NCI-H69 (cell line): ENCODE measurements around the gene MPHOSPH10.
"Not testable (repeated sequence)": the region's sequence is repeated elsewhere in the genome, so short reads cannot be mapped to it uniquely, and the experiment has no call there.

Experiments used
- DNase-seq: peaks from one replicate; lab custom pipeline; 2025; lab: John Stamatoyannopoulos, UW

MPHOSPH10 gene, protein sequence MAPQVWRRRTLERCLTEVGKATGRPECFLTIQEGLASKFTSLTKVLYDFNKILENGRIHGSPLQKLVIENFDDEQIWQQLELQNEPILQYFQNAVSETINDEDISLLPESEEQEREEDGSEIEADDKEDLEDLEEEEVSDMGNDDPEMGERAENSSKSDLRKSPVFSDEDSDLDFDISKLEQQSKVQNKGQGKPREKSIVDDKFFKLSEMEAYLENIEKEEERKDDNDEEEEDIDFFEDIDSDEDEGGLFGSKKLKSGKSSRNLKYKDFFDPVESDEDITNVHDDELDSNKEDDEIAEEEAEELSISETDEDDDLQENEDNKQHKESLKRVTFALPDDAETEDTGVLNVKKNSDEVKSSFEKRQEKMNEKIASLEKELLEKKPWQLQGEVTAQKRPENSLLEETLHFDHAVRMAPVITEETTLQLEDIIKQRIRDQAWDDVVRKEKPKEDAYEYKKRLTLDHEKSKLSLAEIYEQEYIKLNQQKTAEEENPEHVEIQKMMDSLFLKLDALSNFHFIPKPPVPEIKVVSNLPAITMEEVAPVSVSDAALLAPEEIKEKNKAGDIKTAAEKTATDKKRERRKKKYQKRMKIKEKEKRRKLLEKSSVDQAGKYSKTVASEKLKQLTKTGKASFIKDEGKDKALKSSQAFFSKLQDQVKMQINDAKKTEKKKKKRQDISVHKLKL

DNA sequence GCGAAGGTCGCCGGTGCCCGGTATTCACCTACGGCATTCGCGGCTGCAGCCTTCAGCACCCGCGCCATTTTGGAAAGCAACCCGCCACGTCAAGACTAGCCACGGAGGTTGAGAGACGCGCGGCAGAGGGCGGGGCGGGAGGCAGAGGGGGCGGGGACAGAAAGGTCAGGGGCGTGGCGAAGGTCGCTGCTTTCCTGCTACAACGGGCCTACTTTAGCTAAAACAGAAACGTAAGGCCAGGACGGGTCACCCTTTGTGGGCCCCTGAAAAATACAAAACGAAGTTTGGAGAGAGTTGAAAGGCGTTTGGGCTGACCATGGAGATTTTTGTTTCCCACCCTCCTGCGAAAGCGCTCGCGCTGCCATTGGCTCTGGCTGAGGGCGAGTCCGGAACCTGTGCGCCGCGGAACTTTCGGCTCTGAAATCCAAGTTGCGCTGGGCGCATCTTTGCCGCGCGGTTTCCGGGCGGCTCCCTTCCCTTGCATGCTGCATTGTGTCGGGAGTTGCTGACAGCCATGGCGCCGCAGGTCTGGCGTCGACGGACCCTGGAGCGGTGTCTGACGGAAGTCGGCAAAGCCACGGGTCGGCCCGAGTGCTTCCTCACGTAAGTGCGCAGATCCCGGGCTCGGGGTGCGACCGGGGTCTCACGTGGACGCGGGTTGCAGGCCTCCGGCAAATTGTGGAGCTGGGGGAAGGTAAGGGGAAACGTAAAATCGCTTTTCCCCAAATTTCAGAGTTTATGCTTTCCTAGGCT, at the start of gene MPHOSPH10, which contains the start of gene MCEE:
TSS of gene MPHOSPH10 (plus strand) at position 483 of the 753 bp plus-strand sequence. CDS start at position 515, 32 bp downstream.
TSS of gene MCEE (minus strand) at position 78 of the 753 bp plus-strand sequence. CDS start at position 68, 10 bp downstream.
- peak; percentile 88 for DNase-seq

DNA sequence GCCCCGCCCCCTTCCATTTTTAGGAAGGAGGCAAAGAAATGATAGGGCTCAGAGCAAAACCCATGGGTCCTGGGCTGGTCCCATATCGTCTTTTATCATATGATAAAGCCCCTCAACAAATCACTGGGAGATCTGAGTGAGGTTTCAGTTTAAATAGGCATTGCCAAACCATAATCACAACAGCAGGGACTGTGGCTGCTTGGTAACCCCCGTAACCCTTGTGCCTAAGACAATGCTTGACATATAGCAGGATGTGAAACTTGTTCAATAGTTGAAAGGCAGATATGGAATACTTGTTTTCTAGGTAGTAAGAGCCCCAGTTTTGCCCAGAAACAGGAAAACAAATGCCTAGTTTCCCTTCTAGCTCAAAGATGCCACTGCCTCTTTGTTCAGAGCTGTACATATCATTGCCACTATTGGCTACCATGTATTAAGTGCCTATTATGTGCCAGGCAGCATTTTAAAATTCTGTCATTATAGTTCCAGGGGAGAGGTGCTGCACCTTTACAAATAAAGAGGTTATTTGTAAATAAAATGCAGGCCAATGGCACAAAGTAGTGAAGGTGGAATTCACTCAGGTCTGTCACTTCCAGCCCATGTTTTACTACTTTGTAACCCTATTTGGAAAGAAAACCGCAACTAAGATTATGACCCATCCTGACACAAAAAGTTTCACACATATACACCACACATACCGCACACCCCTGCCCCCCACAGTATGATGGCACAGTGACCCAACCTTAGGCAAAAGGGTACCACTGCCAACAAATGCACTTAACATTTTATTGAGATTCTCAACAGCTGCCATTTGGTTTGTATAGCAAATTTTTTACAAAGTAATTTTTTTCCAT, 47.8 kb upstream of the MPHOSPH10 start:
- DNase-seq: no peak

DNA sequence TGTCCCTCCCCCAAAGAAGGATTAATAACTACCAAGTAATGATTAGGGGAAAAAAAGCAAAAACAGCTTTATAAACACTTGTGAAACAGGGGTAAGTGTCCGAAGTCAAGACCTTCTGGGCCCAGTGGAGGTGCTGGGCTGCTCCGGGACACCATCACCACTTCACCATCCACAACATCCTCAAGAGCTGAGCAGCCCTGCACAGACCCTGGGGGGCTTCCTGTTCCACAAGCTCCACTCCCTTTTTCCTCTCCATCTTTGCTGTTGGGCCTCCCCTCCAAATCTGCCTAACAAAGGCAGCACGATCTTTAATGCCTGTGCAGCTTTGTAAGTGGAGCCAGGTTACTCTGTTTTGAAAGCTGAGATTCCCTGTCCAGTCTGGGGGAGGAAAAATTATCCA, 47.1 kb upstream of the MPHOSPH10 start:
- not testable (repeated sequence) for DNase-seq

DNA sequence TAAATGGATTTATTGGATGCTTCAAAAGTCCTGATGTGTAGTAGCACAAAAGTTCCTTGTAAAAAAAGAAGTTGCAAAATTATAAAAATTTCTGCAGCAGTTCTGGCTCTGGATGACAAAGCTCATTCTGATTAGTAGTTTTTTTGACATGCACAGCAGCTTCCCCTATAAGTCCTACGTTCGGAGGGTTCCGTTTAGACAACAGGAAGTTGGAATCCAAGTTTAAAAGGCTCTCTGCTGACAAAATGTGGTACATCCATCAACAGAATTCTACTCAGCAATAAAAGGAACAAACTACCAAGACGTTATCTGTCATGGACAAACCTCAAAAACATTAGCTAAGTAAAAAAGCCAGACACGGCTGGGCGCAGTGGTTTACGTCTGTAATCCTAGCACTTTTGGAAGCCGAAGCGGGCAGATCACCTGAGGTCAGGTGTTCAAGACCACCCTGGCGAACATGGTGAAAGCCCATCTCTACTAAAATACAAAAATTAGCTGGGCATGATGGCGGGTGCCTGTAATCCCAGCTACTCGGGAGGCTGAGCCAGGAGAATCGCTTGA, 46.6 kb upstream of the MPHOSPH10 start:
- not testable (repeated sequence) for DNase-seq

GRCh38 chr2:71085325-71086003, 45.0 kb upstream of the MPHOSPH10 start:
- peak; percentile 61 for DNase-seq

DNA sequence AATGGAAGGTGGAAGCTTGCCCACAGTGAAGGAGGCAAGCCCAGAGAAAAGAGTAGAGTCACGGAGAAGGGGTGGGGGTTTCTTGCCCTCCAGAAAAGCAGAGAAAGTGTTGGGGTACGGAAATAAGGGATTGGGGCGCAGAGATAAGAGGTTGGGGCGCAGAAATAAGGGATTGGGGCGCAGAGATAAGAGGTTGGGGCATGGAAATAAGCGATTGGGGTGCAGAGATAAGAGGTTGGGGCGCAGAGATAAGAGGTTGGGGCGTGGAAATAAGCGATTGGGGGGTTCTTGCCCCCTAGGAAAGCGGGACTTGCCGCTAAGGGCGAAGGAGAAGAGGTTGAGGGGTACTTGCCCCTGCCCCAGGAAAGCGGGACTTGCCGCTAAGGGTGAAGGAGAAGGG, 41.0 kb upstream of the MPHOSPH10 start:
- not testable (repeated sequence) for DNase-seq

DNA sequence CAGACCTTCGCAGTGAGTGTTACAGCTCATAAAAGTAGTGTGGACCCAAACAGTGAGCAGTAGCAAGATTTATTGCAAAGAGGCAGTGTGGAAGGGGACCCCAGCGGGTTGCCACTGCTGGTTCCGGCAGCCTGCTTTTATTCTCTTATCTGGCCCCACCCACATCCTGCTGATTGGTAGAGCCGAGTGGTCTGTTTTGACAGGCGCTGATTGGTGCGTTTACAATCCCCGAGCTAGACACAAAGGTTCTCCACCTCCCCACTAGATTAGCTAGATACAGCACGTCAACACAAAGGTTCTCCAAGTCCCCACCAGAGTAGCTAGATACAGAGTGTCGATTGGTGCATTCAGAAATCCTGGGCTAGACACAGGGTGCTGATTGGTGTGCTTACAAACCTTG, 38.6 kb upstream of the MPHOSPH10 start:
- DNase-seq: not testable (repeated sequence)

GRCh38 chr2:71092491-71093260, 37.8 kb upstream of the MPHOSPH10 start:
- DNase-seq: not testable (repeated sequence)

DNA sequence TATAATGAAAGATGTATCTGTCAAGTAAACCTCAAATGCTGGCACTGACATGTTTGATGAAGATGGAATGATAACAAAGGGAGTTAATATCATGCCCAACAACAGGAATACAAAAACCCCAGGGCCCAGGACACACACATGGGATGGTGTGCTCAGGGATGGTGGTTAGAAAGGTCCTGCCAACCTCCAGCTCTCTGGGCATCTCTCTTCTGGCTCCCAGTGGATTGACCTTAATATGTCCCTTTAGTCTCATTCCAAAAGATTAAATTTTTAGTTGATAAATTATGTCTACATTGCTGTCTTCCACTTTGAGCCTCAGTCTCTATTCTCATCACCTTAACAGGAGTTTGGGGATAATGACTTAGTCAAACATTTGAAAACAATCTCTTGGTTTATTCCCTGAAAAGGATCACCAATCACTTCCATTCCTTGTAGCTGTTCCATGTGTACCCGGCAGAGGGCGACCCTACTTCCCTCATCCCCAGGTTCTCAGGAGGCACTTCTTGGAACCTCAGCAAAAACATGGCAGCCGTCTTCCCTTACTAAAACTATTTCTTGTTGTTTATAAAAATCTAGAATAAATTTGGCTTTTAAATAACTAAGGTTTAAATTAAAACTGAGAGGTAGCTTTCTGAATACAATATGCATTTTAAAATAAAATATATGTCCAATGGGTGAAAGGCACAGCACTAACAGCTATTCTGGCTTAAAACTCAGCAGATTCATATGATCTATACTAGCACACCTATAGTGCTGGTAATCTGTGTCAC, 30.1 kb upstream of the MPHOSPH10 start:
- peak; percentile 59 for DNase-seq

GRCh38 chr2:71101656-71102055, 28.8 kb upstream of the MPHOSPH10 start:
- DNase-seq: no peak

DNA sequence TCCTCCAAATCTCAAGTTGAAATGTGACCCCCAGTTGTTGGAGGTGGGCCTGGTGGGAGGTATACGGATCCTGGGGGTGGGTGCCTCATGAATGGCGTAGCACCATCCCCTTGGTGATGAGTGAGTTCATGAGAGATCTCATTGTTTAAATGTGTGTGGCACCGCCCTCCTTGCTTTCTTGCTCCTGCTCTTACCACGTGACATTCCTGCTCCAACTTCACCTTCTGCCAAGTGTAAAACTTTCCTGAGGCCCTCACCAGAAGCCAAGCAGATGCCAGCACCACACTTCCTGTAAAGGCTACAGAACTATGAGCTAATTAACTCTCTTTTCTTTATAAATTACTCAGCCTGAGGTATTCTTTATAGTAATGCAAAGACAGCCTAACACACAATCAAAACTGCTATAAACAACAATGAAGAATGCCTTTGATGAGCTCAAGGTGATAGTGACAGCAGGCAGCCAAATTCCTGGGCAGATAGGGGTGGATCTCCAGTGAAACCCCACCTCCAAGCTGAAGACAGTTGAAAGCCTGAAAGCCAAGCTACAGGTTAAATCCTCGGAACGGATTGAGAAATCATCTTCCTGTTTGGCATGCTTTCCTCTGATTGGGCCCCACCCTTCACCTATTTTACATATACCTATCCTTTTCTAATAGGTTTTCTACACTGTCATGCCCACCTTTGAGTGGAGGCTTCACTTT, 27.3 kb upstream of the MPHOSPH10 start:
- no peak for DNase-seq

GRCh38 chr2:71103809-71104208, 26.6 kb upstream of the MPHOSPH10 start:
- DNase-seq: no peak

- DNase-seq: not testable (repeated sequence)
Measured at GRCh38 chr2:71106463-71106862, 24.0 kb upstream of the MPHOSPH10 start.

DNA sequence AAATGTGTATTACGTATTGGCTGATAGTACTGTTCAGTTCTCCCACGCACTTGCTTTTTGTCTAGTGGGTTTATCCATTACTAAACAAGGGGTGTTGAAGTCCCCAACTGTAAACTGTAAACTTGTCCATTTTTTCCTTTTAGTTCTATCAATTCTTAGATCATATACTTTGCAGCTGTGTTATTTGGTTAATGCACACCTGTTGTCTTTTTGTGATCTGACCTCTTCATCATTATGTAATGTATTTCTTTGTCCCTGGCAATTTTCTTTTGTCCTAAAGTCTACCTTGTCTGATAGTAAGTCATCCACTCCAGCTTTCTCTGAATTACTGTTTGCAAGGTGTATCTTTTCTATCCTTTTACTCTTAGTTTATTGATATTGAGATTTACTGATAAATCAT, 22.3 kb upstream of the MPHOSPH10 start:
- DNase-seq: no peak

DNA sequence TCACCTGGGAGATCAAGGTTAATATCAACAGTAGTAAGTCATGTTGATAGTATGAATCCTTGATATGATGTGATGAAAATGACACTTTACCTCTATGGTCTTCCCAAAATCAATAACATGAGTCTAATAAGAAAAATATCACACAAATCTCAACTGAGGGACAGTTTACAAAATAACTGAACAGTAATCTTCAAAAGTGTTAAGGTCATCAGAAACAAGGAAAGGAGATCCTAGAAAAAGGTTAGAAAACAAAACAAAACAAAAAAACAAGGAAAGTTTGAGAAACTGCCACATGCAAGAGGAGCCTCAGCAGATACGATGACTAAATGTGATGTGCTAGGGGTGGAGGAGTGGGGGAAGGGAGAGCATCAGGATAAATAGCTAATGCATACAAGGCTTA, 16.6 kb upstream of the MPHOSPH10 start:
- no peak for DNase-seq

- DNase-seq: no peak
Measured at GRCh38 chr2:71117063-71117462, 13.4 kb upstream of the MPHOSPH10 start.

GRCh38 chr2:71120195-71120594, 10.2 kb upstream of the MPHOSPH10 start:
- no peak for DNase-seq

- DNase-seq: no peak
Measured at GRCh38 chr2:71121479-71121878, 9.0 kb upstream of the MPHOSPH10 start.
